ENCODE results near the gene APBA2. TPM values are rescaled to one million over a fixed set of nuclear protein-coding genes. Genes with fewer than 3 reads are reported as not detected.

The APBA2 gene
- total and polyA plus RNA-seq, 2 of the 13 experiments (the other 11 are each of a cell fraction or from before 2014, with no cell fraction given): 0.62 to 2.3 TPM

- FAIRE-seq (no peak), ATAC-seq (no peak), DNase-seq (ENCODE audit: low spot score) (no peak)
- Histone ChIP-seq H3K4me1 (ENCODE audit: insufficient read depth, low read length) (peaks cover 7% of the 10 kb centered on the region; the same call in 1 of the 2 replicates), H2AFZ (ENCODE audit: low read length) (no peak overlapping the region), H3K36me3 (replicated peaks in 1 of 2; ENCODE audit: control insufficient read depth in 1 of 2, insufficient read depth in 2 of 2, low read length in 2 of 2) (no peaks in the 10 kb centered on the region), H3K27ac (ENCODE audit: extremely low read length, insufficient read depth, low read length) (no peak overlapping the region), H3K4me3 (replicated peaks in 1 of 3; ENCODE audit: insufficient read depth in 1 of 3, low read depth in 2 of 3, low read length in 3 of 3) (no peak overlapping the region), H3K27me3 (ENCODE audit: control insufficient read depth in 1 of 2, insufficient read depth in 2 of 2, low read length in 2 of 2) (no peaks in the 10 kb centered on the region; a peak in 1 of 5 replicates), H3K4me2 (ENCODE audit: low read depth, low read length) (no peak overlapping the region), H3K9me3 (ENCODE audit: low read length) (no peaks in the 10 kb centered on the region), H4K20me1 (ENCODE audit: insufficient read depth, low read length) (no peaks in the 10 kb centered on the region; the same call in 1 of the 2 replicates), H3K9ac (ENCODE audit: insufficient read depth, low read depth, low read length) (no peak overlapping the region), H3K79me2 (ENCODE audit: insufficient read depth, low read length) (no peaks in the 10 kb centered on the region)
- CTCF ChIA-PET (ENCODE audit: low intra/inter-chr PET ratio, low total read pairs): no interaction called here
- intact Hi-C loops (cut with micrococcal nuclease; ENCODE audit: unreplicated experiment) (no loop called here), in situ Hi-C loops (cut with HindIII; ENCODE audit: extremely low pct_ligation_motif_present, low pct_unique_long_range_greater_than_20kb) (no loop called here)
- POLR2A ChIA-PET: no interaction called here
- TF ChIP-seq HNF1A (IDR thresholded peaks at IDR 0.05; ENCODE audit: low read depth) (no peak), HNF1A (CRISPR knock-in tag; IDR thresholded peaks at IDR 0.05; ENCODE audit: borderline replicate concordance) (no peak), GMEB2 (CRISPR knock-in tag; IDR thresholded peaks at IDR 0.05; ENCODE audit: low read depth) (no peak)
- WGBS (ENCODE audit: low lambda C conversion rate): 27% methylated on average over 8 of the region's 16 CpGs
- BruUV-seq (replicated peaks): no TSS peak
These were observed 44.9 kb downstream of the APBA2 start for GRCh38 chr15:28930476-28931291.

Data from HepG2 (cell line).